Medulla oblongata (tissue), 1 donor: ENCODE data around the gene ZNF821.
"Not testable (repeated sequence)": the region's sequence is repeated elsewhere in the genome, so short reads cannot be mapped to it uniquely, and the experiment has no call there.

Experiments
- DNase-seq: peaks from one replicate; pipeline ENCODE4 v3.0.0-alpha.2; 2015; ENCODE audit errors: extremely low spot score

The ZNF821 gene

GRCh38 chr16:71859762-71860521 lies 24.0 kb downstream of the ZNF821 start:
- no peak for DNase-seq

GRCh38 chr16:71855937-71856662 lies 27.9 kb downstream of the ZNF821 start:
- no peak for DNase-seq

GRCh38 chr16:71854369-71854948 lies 29.5 kb downstream of the ZNF821 start:
- DNase-seq = no peak

GRCh38 chr16:71853413-71853812 lies 30.6 kb downstream of the ZNF821 start:
- DNase-seq = no peak

- DNase-seq = no peak
Observed at GRCh38 chr16:71852561-71852960, 31.4 kb downstream of the ZNF821 start.

GRCh38 chr16:71852158-71852557 lies 31.8 kb downstream of the ZNF821 start:
- no peak for DNase-seq

- DNase-seq = no peak
Observed at GRCh38 chr16:71851746-71852145, 32.2 kb downstream of the ZNF821 start.

- DNase-seq = no peak
Observed at GRCh38 chr16:71848622-71849021, 35.4 kb downstream of the ZNF821 start.

GRCh38 chr16:71847096-71847495 lies 36.9 kb downstream of the ZNF821 start:
- no peak for DNase-seq

GRCh38 chr16:71846431-71846830 lies 37.6 kb downstream of the ZNF821 start:
- no peak for DNase-seq

GRCh38 chr16:71845639-71846430 lies 38.1 kb downstream of the ZNF821 start, which contains the start of gene ATXN1L:
Gene ATXN1L (plus strand): TSS chr16:71845976. CDS start chr16:71849741, 3,765 bp downstream.
- peak; percentile 94 for DNase-seq

GRCh38 chr16:71843572-71843971 lies 40.4 kb downstream of the ZNF821 start:
- DNase-seq = no peak

GRCh38 chr16:71840052-71840451 lies 43.9 kb downstream of the ZNF821 start:
- DNase-seq = no peak

- no peak for DNase-seq
Observed at GRCh38 chr16:71837150-71837549, 46.8 kb downstream of the ZNF821 start.

GRCh38 chr16:71834291-71834690 lies 49.7 kb downstream of the ZNF821 start:
- DNase-seq = no peak

- DNase-seq = not testable (repeated sequence)
Observed at GRCh38 chr16:71832112-71832511, 51.9 kb downstream of the ZNF821 start.

- not testable (repeated sequence) for DNase-seq
Observed at GRCh38 chr16:71831698-71832097, 52.3 kb downstream of the ZNF821 start.

- DNase-seq = no peak
Observed at GRCh38 chr16:71830359-71830758, 53.6 kb downstream of the ZNF821 start.

GRCh38 chr16:71826533-71827017 lies 57.4 kb downstream of the ZNF821 start:
- DNase-seq = no peak

- DNase-seq = not testable (repeated sequence)
Observed at GRCh38 chr16:71817155-71817500, 66.9 kb downstream of the ZNF821 start.

GRCh38 chr16:71811261-71811803 lies 72.7 kb downstream of the ZNF821 start:
- DNase-seq = no peak

GRCh38 chr16:71810155-71810530 lies 73.8 kb downstream of the ZNF821 start:
- DNase-seq = not testable (repeated sequence)
